GM12872 (cell line): ENCODE measurements around the gene MYRIP.

ENCODE experiments used
- TF ChIP-seq, protein P1 (sequence below): IDR thresholded peaks from 3 replicates; pipeline ENCODE4 v1.5.1; 2011; ENCODE audit warnings: low read depth, mild to moderate bottlenecking, low read length, moderate library complexity; ENCODE audit not compliant: insufficient read depth

The MYRIP gene

DNA sequence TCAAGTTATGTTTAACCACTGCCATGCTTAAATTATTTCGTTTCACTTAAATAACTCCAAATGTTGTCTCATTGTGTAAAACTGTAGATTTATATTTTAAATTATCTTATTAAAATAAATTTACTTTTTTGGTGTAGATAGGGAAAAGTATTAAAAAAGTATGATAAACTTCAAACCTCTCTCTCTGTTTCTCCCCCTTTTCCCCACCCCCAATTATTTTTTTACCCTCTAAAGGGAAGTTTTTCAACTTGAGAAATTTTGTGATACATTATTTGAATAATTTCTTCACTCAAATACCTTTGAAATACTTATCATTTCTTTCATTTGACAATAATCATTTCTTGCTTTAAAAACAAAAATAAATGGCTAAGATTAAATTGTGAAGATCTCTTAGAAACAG, 433.2 kb downstream of the MYRIP start:
- TF ChIP-seq, protein P1, sequence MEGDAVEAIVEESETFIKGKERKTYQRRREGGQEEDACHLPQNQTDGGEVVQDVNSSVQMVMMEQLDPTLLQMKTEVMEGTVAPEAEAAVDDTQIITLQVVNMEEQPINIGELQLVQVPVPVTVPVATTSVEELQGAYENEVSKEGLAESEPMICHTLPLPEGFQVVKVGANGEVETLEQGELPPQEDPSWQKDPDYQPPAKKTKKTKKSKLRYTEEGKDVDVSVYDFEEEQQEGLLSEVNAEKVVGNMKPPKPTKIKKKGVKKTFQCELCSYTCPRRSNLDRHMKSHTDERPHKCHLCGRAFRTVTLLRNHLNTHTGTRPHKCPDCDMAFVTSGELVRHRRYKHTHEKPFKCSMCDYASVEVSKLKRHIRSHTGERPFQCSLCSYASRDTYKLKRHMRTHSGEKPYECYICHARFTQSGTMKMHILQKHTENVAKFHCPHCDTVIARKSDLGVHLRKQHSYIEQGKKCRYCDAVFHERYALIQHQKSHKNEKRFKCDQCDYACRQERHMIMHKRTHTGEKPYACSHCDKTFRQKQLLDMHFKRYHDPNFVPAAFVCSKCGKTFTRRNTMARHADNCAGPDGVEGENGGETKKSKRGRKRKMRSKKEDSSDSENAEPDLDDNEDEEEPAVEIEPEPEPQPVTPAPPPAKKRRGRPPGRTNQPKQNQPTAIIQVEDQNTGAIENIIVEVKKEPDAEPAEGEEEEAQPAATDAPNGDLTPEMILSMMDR = no peak

DNA sequence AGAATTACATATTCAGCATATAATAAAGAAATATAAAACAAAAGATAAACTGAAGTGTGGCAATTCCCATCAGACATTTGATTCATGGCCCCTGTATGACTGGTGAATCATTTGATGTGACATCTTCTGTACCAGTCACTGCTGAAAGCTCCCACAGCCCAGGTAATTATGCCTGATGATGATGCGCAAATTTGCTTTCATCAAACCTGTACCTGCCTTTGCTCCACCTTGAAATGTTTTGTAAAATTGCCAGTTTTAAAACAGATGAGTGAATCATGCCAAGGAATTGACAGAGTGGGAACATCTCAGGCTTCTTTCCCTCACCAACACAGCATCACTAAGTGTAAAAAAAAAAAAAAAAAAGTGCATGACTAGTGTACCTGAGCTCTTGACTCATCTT, 433.6 kb downstream of the MYRIP start:
- TF ChIP-seq, protein P1 = no peak

DNA sequence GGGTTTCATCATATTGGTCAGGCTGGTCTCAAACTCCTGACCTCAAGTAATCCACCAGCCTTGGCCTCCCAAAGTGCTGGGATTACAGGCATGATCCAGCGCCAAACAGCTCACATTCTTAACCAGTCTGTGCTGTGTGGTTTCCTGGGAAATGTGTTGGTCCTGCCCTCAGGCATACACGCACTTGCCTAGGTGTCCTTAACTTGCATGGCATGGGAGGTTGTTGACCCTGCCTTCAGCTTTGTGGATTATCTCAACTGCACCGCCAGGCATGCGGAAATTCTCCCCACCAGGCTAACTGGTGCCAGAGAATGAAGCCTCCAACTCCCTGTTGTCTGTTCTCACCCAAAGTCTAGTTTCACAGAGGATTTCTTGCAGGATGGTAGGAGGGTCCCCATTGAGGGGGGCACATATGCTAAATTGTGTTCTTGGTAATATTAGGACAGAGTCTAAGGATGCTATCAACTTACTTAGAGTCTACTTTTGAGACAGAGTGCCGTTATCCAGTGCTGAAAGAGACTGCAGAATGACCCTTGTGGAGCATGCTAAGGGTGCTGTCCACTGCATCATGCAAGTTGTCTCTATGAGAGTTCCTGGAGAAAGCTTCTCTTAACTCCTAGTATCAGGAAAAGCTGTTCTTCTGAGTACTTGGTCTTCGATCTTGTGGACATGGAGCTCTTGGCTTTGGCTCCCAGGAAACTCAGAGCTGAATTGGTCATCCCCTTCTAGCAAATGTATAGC, 438.5 kb downstream of the MYRIP start:
- TF ChIP-seq, protein P1 = no peak

DNA sequence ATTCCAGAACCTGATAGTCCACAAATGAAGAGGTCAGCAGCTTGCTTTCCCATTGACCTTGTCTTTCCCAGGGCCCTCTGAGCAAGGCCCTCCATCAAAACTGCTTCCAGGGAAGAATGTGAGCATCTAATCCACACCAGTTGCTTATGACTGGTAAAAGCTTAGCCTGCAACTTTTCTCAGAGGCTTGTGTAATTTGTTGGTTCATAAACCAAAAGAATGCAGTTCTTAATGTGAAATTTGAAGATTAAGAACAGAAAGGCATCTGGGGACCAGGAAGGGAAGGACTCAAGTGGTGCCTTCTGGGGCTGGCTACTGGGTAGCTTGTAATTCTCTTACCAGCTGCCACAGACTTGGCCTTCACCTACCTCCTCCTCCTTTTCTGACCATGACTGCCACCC, 439.2 kb downstream of the MYRIP start:
- TF ChIP-seq, protein P1 = no peak

DNA sequence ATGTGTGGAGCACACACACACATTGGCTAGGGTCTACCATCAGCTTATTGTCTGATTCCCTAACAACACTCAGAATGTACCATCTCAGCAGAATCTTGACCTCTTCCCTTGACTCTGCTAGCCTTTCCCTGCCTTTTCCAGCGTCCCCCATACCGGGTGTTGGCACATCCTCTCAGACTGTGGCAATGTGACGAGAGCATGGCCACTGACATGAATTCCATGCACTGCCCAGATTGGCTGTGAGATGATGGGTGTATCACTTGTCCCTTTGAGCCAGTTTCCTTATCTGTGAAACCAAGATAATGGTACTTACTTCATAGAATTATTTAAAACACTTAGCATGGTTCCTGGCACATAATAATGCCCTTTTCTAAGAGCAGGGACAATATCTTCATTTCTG, 439.8 kb downstream of the MYRIP start:
- TF ChIP-seq, protein P1 = no peak

DNA sequence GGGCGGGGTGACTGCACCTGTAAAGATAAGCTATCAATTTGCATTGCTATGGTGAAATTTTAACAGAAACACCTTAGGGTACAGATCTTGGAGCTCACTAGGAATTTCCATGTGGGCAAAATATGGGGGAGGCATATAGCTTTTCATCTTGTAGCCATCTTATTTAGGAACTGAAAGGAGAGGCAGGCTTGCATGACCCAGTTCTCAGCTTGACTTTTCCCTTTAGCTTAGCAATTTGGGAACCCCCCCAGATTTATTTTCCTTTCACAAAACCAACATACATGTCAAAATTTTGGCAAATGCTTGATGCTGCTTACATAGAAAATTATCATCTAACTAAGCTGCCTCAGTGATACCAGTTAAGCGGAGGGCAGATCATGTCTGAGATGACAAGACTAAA, 445.1 kb downstream of the MYRIP start:
- TF ChIP-seq, protein P1 = no peak

DNA sequence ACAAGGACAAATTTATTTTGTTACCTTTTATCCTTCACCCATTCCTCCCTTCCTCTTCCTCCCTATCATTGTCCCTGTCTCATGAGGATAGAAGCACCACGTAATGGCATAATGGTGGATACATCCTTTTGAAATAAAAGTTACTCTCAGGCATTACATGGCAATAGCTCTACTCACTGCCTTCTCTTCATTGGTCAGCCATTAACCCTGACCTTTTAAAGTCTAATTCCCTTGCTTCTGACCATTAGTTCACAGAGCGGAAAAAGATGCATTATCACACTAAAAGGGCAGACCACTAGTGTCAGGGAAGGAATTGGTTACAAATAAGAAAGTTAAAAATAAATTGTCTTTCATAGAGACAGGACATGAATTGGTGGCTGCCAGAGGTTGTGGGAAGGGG, 445.5 kb downstream of the MYRIP start:
- TF ChIP-seq, protein P1 = no peak
